GM23338 (cell line): Measurements from ENCODE around the gene PLCL1. TPM values are rescaled to one million over a fixed set of nuclear protein-coding genes. Genes with fewer than 3 reads are reported as not detected.

Experiments used
- ATAC-seq: fragments of 200-7000 bp; cut with Tn5 transposase; 3 replicates; pipeline ENCODE4 v1.9.1; 2020
- DNase-seq: peaks from one replicate; pipeline ENCODE4 v3.0.0-alpha.2; 2015; ENCODE audit warnings: low spot score
- H2AFZ ChIP-seq: fragments of 200-600 bp; sonication (generic); 2 replicates; pipeline ENCODE4 v1.8.0; 2016; ENCODE audit warnings: antibody characterized with exemption, mild to moderate bottlenecking, moderate library complexity
- H3F3A ChIP-seq: fragments of 200-600 bp; sonication (generic); replicated peaks from 2 replicates; pipeline ENCODE4 v1.8.0; 2017; ENCODE audit warnings: antibody characterized with exemption, mixed run types, low read depth
- H3K27ac ChIP-seq: fragments of 200-600 bp; sonication (generic); 2 replicates; pipeline ENCODE4 v1.6.1; 2016; ENCODE audit warnings: low read depth
- H3K27me3 ChIP-seq: fragments of 200-600 bp; sonication (generic); 2 replicates; pipeline ENCODE4 v1.8.0; 2016; ENCODE audit warnings: mild to moderate bottlenecking, mixed run types, moderate library complexity; ENCODE audit not compliant: insufficient read depth
- H3K36me3 ChIP-seq: fragments of 200-600 bp; sonication (generic); 2 replicates; pipeline ENCODE4 v1.8.0; 2016; ENCODE audit warnings: mild to moderate bottlenecking; ENCODE audit not compliant: insufficient read depth
- H3K4me1 ChIP-seq: fragments of 200-600 bp; sonication (generic); 2 replicates; pipeline ENCODE4 v1.8.0; 2016; ENCODE audit warnings: mild to moderate bottlenecking, moderate library complexity; ENCODE audit not compliant: insufficient read depth
- H3K4me2 ChIP-seq: fragments of 200-600 bp; sonication (generic); 2 replicates; pipeline ENCODE4 v1.7.1; 2017; ENCODE audit warnings: mixed run types
- H3K4me3 ChIP-seq: fragments of 200-600 bp; sonication (generic); 2 replicates; pipeline ENCODE4 v1.6.1; 2016; ENCODE audit warnings: mixed run types
- H3K79me2 ChIP-seq: fragments of 200-600 bp; sonication (generic); replicated peaks from 2 replicates; pipeline ENCODE4 v1.8.0; 2017; ENCODE audit warnings: mild to moderate bottlenecking; ENCODE audit not compliant: insufficient read depth
- H3K9me2 ChIP-seq: fragments of 200-600 bp; sonication (generic); 2 replicates; pipeline ENCODE4 v1.8.0; 2017; ENCODE audit not compliant: insufficient read depth
- H4K20me1 ChIP-seq: fragments of 200-600 bp; sonication (generic); replicated peaks from 2 replicates; pipeline ENCODE4 v1.8.0; 2017; ENCODE audit warnings: mild to moderate bottlenecking; ENCODE audit not compliant: insufficient read depth
- H3K27ac Mint-ChIP-seq: 2 replicates; pipeline ENCODE4 v1.8.0; 2020; ENCODE audit warnings: inconsistent platforms, mild to moderate bottlenecking, moderate library complexity, mixed read lengths
- H3K27me3 Mint-ChIP-seq: 3 replicates; pipeline ENCODE4 v1.8.0; 2022; ENCODE audit warnings: low read depth, mild to moderate bottlenecking, moderate library complexity, mixed read lengths, inconsistent platforms; ENCODE audit not compliant: insufficient read depth, poor library complexity
- H3K36me3 Mint-ChIP-seq: 3 replicates; pipeline ENCODE4 v1.8.0; 2021; ENCODE audit warnings: low read depth, mild to moderate bottlenecking, inconsistent platforms, moderate library complexity, mixed read lengths
- H3K4me1 Mint-ChIP-seq: 3 replicates; pipeline ENCODE4 v1.8.0; 2020; ENCODE audit warnings: mild to moderate bottlenecking, inconsistent platforms, mixed read lengths
- H3K4me3 Mint-ChIP-seq: 3 replicates; pipeline ENCODE4 v1.8.0; 2021; ENCODE audit warnings: moderate library complexity, mild to moderate bottlenecking, inconsistent platforms, mixed read lengths
- H3K9me3 Mint-ChIP-seq: 3 replicates; pipeline ENCODE4 v1.8.0; 2020; ENCODE audit warnings: moderate library complexity, mild to moderate bottlenecking, inconsistent platforms, mixed read lengths
- CREB1 ChIP-seq: fragments of 250-450 bp; sonication (Bioruptor Pico); IDR thresholded peaks from 2 replicates; pipeline ENCODE4 v1.5.0; 2020; ENCODE audit warnings: low read depth, mild to moderate bottlenecking, moderate library complexity
- ETS1 ChIP-seq: IDR thresholded peaks from 2 replicates; pipeline ENCODE4 v1.6.1; 2016; ENCODE audit warnings: antibody characterized with exemption
- EZH2 ChIP-seq: fragments of 200-600 bp; sonication (generic); IDR thresholded peaks from one replicate; pipeline ENCODE4 v1.8.0; 2017; ENCODE audit warnings: antibody characterized with exemption, mild to moderate bottlenecking, low read depth; ENCODE audit not compliant: unreplicated experiment
- JUNB ChIP-seq: IDR thresholded peaks from one replicate; pipeline ENCODE4 v1.6.1; 2016; ENCODE audit warnings: antibody characterized with exemption; ENCODE audit not compliant: unreplicated experiment
- STAT1 ChIP-seq: IDR thresholded peaks from one replicate; pipeline ENCODE4 v1.6.1; 2016; ENCODE audit warnings: antibody characterized with exemption; ENCODE audit not compliant: unreplicated experiment
- ZNF114 ChIP-seq: fragments of 250-450 bp; sonication (Bioruptor Pico); IDR thresholded peaks from 2 replicates; pipeline ENCODE4 v1.5.0; 2020; ENCODE audit warnings: mild to moderate bottlenecking, moderate library complexity
- ZNF331 ChIP-seq: fragments of 250-450 bp; sonication (Bioruptor Pico); IDR thresholded peaks from 2 replicates; pipeline ENCODE4 v1.5.0; 2020; ENCODE audit warnings: low read depth, mild to moderate bottlenecking, moderate library complexity
- polyA plus RNA-seq: library from polyadenylated mRNA; unstranded; fragments of >200 nt; fragmentation: Nextera tagmentation; extraction: Ambion mirVana; gene quantifications from 2 replicates; pipeline ENCODE4 v1.2.1, GENCODE V29; 2016
- total RNA-seq: library from RNA; depleted of rRNA; stranded (reverse); fragments of >200 nt; shearing (Covaris generic); gene quantifications from 2 replicates; pipeline ENCODE4 v1.2.3, GENCODE V29; 2014
- TF ChIP-seq, protein P1 (sequence below): fragments of 250-450 bp; sonication (Bioruptor Pico); IDR thresholded peaks from 2 replicates; pipeline ENCODE4 v1.5.0; 2020; ENCODE audit warnings: mild to moderate bottlenecking, moderate library complexity

The PLCL1 gene
- total and polyA plus RNA-seq, 2 experiments from 2014 or later: not detected

DNA sequence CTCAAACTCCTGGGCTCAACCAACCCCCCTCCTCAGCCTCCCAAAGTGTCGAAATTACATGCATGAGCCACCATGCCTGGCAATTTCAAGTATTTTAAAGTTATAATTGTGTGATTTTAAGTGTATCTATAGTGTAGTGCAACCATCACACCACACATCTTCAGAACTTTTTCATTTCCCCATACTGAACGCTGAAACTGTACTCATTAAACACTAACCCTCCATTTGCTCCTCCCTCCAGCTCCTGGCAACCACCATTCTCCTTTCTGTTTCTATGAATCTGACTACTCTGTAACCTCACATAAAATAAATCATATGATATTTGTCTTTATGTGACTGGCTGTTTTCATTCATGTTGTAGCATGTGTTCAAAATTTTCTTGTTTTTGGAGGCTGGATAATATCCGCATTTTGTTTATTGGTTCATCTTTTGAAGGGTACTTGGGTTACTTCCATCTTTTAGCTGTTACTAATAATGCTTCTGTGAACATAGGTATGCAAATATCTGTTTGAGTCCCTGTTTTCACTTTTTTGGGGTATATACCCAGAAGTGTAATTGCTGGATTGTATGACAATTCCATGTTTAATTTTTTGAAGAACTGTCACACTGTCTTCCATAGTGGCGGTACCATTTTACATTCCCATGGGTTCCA, 188.2 kb downstream of the PLCL1 start:
- Histone ChIP-seq H3K9me2 (peaks cover 5% of the 10 kb centered on the region; the same call in 1 of the 2 replicates), H3K4me2 (no peak overlapping the region), H3K4me3 (no peak overlapping the region), H3K27me3 (no peaks in the 10 kb centered on the region), H3F3A (no peaks in the 10 kb centered on the region), H4K20me1 (no peaks in the 10 kb centered on the region), H3K79me2 (no peaks in the 10 kb centered on the region), H3K27ac (no peak overlapping the region), H2AFZ (no peak overlapping the region), H3K4me1 (no peaks in the 10 kb centered on the region), H3K36me3 (no peaks in the 10 kb centered on the region)
- no peak overlapping the region for H3K27ac Mint-ChIP-seq
- TF ChIP-seq ZNF114 (CRISPR knock-in tag) (no peak), STAT1 (no peak), EZH2 (no peak)
- TF ChIP-seq, protein P1, sequence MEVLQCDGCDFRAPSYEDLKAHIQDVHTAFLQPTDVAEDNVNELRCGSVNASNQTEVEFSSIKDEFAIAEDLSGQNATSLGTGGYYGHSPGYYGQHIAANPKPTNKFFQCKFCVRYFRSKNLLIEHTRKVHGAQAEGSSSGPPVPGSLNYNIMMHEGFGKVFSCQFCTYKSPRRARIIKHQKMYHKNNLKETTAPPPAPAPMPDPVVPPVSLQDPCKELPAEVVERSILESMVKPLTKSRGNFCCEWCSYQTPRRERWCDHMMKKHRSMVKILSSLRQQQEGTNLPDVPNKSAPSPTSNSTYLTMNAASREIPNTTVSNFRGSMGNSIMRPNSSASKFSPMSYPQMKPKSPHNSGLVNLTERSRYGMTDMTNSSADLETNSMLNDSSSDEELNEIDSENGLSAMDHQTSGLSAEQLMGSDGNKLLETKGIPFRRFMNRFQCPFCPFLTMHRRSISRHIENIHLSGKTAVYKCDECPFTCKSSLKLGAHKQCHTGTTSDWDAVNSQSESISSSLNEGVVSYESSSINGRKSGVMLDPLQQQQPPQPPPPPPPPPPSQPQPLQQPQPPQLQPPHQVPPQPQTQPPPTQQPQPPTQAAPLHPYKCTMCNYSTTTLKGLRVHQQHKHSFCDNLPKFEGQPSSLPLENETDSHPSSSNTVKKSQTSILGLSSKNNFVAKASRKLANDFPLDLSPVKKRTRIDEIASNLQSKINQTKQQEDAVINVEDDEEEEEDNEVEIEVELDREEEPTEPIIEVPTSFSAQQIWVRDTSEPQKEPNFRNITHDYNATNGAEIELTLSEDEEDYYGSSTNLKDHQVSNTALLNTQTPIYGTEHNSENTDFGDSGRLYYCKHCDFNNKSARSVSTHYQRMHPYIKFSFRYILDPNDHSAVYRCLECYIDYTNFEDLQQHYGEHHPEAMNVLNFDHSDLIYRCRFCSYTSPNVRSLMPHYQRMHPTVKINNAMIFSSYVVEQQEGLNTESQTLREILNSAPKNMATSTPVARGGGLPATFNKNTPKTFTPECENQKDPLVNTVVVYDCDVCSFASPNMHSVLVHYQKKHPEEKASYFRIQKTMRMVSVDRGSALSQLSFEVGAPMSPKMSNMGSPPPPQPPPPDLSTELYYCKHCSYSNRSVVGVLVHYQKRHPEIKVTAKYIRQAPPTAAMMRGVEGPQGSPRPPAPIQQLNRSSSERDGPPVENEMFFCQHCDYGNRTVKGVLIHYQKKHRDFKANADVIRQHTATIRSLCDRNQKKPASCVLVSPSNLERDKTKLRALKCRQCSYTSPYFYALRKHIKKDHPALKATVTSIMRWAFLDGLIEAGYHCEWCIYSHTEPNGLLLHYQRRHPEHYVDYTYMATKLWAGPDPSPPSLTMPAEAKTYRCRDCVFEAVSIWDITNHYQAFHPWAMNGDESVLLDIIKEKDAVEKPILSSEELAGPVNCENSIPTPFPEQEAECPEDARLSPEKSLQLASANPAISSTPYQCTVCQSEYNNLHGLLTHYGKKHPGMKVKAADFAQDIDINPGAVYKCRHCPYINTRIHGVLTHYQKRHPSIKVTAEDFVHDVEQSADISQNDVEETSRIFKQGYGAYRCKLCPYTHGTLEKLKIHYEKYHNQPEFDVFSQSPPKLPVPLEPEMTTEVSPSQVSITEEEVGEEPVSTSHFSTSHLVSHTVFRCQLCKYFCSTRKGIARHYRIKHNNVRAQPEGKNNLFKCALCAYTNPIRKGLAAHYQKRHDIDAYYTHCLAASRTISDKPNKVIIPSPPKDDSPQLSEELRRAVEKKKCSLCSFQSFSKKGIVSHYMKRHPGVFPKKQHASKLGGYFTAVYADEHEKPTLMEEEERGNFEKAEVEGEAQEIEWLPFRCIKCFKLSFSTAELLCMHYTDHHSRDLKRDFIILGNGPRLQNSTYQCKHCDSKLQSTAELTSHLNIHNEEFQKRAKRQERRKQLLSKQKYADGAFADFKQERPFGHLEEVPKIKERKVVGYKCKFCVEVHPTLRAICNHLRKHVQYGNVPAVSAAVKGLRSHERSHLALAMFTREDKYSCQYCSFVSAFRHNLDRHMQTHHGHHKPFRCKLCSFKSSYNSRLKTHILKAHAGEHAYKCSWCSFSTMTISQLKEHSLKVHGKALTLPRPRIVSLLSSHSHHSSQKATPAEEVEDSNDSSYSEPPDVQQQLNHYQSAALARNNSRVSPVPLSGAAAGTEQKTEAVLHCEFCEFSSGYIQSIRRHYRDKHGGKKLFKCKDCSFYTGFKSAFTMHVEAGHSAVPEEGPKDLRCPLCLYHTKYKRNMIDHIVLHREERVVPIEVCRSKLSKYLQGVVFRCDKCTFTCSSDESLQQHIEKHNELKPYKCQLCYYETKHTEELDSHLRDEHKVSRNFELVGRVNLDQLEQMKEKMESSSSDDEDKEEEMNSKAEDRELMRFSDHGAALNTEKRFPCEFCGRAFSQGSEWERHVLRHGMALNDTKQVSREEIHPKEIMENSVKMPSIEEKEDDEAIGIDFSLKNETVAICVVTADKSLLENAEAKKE: no peak
- no peak for ATAC-seq
- no peaks in the 10 kb centered on the region for H3K27me3 Mint-ChIP-seq
- peaks cover 4% of the 10 kb centered on the region; the same call in 1 of the 3 replicates for H3K36me3 Mint-ChIP-seq
- DNase-seq: no peak
- peaks cover 3% of the 10 kb centered on the region; the same call in 1 of the 3 replicates for H3K4me1 Mint-ChIP-seq
- H3K4me3 Mint-ChIP-seq: no peak overlapping the region
- H3K9me3 Mint-ChIP-seq: peaks cover 7% of the 10 kb centered on the region; the same call in 1 of the 3 replicates

DNA sequence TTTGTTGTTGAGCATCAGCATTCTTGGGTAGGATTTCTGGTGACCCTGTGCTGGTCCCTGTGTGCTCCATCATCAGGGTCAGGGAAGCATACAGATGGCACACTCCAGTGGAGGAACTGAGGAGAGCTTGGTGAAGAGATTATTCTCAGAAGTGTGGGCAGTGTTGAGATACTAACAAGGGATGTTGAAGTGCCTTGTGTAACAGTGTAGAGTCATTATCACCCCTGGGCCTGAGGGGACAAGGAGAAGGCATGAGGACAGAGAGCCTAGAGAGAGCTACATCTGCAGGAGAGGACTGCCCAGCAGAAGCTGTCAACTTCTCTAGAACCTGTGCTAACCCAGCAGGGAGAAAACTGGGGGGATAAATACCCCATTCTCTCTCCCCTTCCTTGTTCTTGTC, 189.0 kb downstream of the PLCL1 start:
- Histone ChIP-seq H3F3A (no peaks in the 10 kb centered on the region), H3K36me3 (no peaks in the 10 kb centered on the region), H3K27ac (no peak overlapping the region), H2AFZ (no peak overlapping the region), H3K79me2 (no peaks in the 10 kb centered on the region), H3K4me2 (no peak overlapping the region), H3K9me2 (peaks cover 5% of the 10 kb centered on the region; the same call in 1 of the 2 replicates), H4K20me1 (no peaks in the 10 kb centered on the region), H3K4me3 (no peak overlapping the region), H3K27me3 (no peaks in the 10 kb centered on the region), H3K4me1 (no peaks in the 10 kb centered on the region)
- Mint-ChIP-seq H3K9me3 (peaks cover 7% of the 10 kb centered on the region; the same call in 1 of the 3 replicates), H3K4me3 (no peak overlapping the region), H3K4me1 (peaks cover 3% of the 10 kb centered on the region; the same call in 1 of the 3 replicates), H3K36me3 (peaks cover 4% of the 10 kb centered on the region; the same call in 1 of the 3 replicates), H3K27me3 (no peaks in the 10 kb centered on the region), H3K27ac (no peak overlapping the region)
- ATAC-seq (no peak), DNase-seq (no peak)
- TF ChIP-seq ZNF331 (no peak), ETS1 (no peak), JUNB (no peak), CREB1 (CRISPR knock-in tag) (no peak)
